K562 (cell line): ENCODE measurements around the gene SLC26A8. TPM values are rescaled to one million over a fixed set of nuclear protein-coding genes. Genes with fewer than 3 reads are reported as not detected.
A peak's percentile ranks its signal among the peaks of the same experiment; 100 is the strongest.

Experiments used
- ELF2 ChIP-seq: fragments of 250-450 bp; sonication (Bioruptor Pico); IDR thresholded peaks from 2 replicates; pipeline ENCODE4 v1.5.0; 2021; ENCODE audit warnings: mild to moderate bottlenecking
- ELF4 ChIP-seq: fragments of 450-650 bp; formaldehyde crosslinking; IDR thresholded peaks from 2 replicates; pipeline ENCODE4 v1.4.0; 2022; ENCODE audit warnings: missing genetic modification characterization
- FOXK1 ChIP-seq: sonication (generic); formaldehyde crosslinking; IDR thresholded peaks from 2 replicates; pipeline ENCODE4 v1.8.0; 2022; ENCODE audit warnings: missing genetic modification reagents, mild to moderate bottlenecking, borderline replicate concordance
- HDAC3 ChIP-seq: fragments of 450-650 bp; IDR thresholded peaks from 2 replicates; pipeline ENCODE4 v1.6.1; 2018; ENCODE audit warnings: borderline replicate concordance, mild to moderate bottlenecking, moderate library complexity; ENCODE audit not compliant: partially characterized antibody
- IRF2 ChIP-seq: sonication (generic); formaldehyde crosslinking; IDR thresholded peaks from 2 replicates; pipeline ENCODE4 v1.8.1; 2022; ENCODE audit warnings: mild to moderate bottlenecking, missing genetic modification reagents
- MAZ ChIP-seq, 2 experiments: fragments of 450-650 bp in 1 of 2; sonication (generic) in 1 of 2; formaldehyde crosslinking; IDR thresholded peaks in 1 of 2; conservative IDR thresholded peaks in 1 of 2; 2 replicates each; pipeline versions ENCODE4 v1.4.0 to v1.5.0; 2020; ENCODE audit warnings: mild to moderate bottlenecking in 1 of 2, missing genetic modification reagents in 1 of 2
- POLR2G ChIP-seq: fragments of 200-400 bp; formaldehyde crosslinking; IDR thresholded peaks from 2 replicates; pipeline ENCODE4 v1.6.1; 2017; ENCODE audit warnings: low read depth, mild to moderate bottlenecking, antibody characterized with exemption, low read length, moderate library complexity
- TSC22D4 ChIP-seq: fragments of 450-650 bp; IDR thresholded peaks from 2 replicates; pipeline ENCODE4 v1.6.1; 2016; ENCODE audit warnings: missing genetic modification characterization, missing biosample characterization, control low read depth
- ZNF778 ChIP-seq: fragments of 450-650 bp; formaldehyde crosslinking; IDR thresholded peaks from 2 replicates; pipeline ENCODE4 v1.4.0; 2020; ENCODE audit warnings: mild to moderate bottlenecking, moderate library complexity
- polyA plus RNA-seq, 8 experiments: library from polyadenylated mRNA; depleted of rRNA in 4 of 8; stranded (reverse) in 5 of 8; unstranded in 3 of 8; fragments of >200 nt; fragmentation: Nextera tagmentation in 2 of 8; fragmentation: Illumina TruSeq in 1 of 8; extraction: Ambion mirVana in 2 of 8; extraction: Trizol in 1 of 8; gene quantifications; 2 replicates each; pipeline versions ENCODE4 v1.2.1 to v1.2.3, GENCODE V29; 2011 to 2014; ENCODE audit warnings: inconsistent platforms in 1 of 8, missing spikeins in 1 of 8
- total RNA-seq, 7 experiments: library from RNA; depleted of rRNA in 6 of 7; stranded (reverse); fragments of >200 nt in 6 of 7; fragmentation: Illumina TruSeq in 2 of 7; extraction: Trizol in 2 of 7; gene quantifications; 2 replicates each; pipeline versions ENCODE4 v1.2.1 to v1.2.3, GENCODE V29; 2011 to 2021; ENCODE audit warnings: low replicate concordance in 1 of 7
- TF ChIP-seq, protein P1 (sequence below): fragments of 450-650 bp; IDR thresholded peaks from 2 replicates; pipeline ENCODE4 v1.6.1; 2016; ENCODE audit warnings: mild to moderate bottlenecking
- TF ChIP-seq, protein P2 (sequence below): fragments of 450-650 bp; conservative IDR thresholded peaks from 2 replicates; pipeline ENCODE4 v1.6.1; 2016; ENCODE audit warnings: missing genetic modification characterization, low read depth, mild to moderate bottlenecking, control low read depth, missing compliant biosample characterization
- TF ChIP-seq, protein P3 (sequence below): fragments of 450-650 bp; IDR thresholded peaks from 2 replicates; pipeline ENCODE4 v1.6.1; 2016; ENCODE audit warnings: mild to moderate bottlenecking, moderate library complexity

SLC26A8 gene
- total and polyA plus RNA-seq, 9 of the 15 experiments (the other 6 are each of a cell fraction or from before 2014, with no cell fraction given) = not detected

DNA sequence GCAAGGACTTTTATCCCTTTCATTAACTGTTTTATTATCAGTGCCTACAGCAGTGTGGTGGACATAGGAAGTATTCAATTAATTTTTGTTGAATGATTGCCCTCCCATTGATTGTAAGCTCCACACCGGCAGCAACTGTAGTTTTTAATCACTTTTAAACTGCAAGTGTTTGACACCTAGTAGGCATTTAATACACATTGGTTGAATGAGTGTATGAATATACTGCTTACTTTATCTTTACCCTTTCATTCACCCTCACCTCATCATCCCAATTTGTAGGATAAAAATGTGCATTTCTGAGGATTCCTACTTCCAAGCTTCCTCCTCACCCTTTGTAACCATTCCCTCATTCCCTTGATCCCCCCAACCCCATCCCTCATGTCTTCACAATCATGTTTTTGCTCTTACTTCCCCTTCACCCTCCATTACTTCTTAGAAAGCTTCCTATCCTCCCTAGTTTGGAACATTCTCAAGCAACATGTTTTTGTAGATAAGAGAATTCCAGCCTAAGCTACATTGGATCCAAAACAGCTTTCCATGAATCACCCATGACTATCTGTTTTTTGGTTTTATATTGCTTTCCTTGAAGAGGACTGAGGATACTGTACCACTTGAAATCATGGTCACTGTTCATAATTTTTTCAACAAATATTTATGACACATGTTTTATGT is 955 bp upstream of the SLC26A8 start (continued):
- TF ChIP-seq, protein P1, sequence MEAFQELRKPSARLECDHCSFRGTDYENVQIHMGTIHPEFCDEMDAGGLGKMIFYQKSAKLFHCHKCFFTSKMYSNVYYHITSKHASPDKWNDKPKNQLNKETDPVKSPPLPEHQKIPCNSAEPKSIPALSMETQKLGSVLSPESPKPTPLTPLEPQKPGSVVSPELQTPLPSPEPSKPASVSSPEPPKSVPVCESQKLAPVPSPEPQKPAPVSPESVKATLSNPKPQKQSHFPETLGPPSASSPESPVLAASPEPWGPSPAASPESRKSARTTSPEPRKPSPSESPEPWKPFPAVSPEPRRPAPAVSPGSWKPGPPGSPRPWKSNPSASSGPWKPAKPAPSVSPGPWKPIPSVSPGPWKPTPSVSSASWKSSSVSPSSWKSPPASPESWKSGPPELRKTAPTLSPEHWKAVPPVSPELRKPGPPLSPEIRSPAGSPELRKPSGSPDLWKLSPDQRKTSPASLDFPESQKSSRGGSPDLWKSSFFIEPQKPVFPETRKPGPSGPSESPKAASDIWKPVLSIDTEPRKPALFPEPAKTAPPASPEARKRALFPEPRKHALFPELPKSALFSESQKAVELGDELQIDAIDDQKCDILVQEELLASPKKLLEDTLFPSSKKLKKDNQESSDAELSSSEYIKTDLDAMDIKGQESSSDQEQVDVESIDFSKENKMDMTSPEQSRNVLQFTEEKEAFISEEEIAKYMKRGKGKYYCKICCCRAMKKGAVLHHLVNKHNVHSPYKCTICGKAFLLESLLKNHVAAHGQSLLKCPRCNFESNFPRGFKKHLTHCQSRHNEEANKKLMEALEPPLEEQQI = peak; percentile 56; the same call in 1 of the 2 replicates
- TF ChIP-seq MAZ (CRISPR knock-in tag; conservative IDR thresholded peaks at IDR 0.05 in 1 of 2, IDR thresholded peaks at IDR 0.05 in 1 of 2) (peak in 1 of 2 experiments; percentile 69; a peak in 1 of 4 replicates), IRF2 (CRISPR knock-in tag) (no peak), FOXK1 (CRISPR knock-in tag) (no peak), ELF2 (CRISPR knock-in tag) (no peak), TSC22D4 (no peak), POLR2G (no peak), ZNF778 (CRISPR knock-in tag) (no peak), HDAC3 (peak; percentile 67), ELF4 (CRISPR knock-in tag) (peak; percentile 97)
- TF ChIP-seq, protein P2, sequence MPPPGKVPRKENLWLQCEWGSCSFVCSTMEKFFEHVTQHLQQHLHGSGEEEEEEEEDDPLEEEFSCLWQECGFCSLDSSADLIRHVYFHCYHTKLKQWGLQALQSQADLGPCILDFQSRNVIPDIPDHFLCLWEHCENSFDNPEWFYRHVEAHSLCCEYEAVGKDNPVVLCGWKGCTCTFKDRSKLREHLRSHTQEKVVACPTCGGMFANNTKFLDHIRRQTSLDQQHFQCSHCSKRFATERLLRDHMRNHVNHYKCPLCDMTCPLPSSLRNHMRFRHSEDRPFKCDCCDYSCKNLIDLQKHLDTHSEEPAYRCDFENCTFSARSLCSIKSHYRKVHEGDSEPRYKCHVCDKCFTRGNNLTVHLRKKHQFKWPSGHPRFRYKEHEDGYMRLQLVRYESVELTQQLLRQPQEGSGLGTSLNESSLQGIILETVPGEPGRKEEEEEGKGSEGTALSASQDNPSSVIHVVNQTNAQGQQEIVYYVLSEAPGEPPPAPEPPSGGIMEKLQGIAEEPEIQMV (tag) = no peak
- TF ChIP-seq, protein P3, sequence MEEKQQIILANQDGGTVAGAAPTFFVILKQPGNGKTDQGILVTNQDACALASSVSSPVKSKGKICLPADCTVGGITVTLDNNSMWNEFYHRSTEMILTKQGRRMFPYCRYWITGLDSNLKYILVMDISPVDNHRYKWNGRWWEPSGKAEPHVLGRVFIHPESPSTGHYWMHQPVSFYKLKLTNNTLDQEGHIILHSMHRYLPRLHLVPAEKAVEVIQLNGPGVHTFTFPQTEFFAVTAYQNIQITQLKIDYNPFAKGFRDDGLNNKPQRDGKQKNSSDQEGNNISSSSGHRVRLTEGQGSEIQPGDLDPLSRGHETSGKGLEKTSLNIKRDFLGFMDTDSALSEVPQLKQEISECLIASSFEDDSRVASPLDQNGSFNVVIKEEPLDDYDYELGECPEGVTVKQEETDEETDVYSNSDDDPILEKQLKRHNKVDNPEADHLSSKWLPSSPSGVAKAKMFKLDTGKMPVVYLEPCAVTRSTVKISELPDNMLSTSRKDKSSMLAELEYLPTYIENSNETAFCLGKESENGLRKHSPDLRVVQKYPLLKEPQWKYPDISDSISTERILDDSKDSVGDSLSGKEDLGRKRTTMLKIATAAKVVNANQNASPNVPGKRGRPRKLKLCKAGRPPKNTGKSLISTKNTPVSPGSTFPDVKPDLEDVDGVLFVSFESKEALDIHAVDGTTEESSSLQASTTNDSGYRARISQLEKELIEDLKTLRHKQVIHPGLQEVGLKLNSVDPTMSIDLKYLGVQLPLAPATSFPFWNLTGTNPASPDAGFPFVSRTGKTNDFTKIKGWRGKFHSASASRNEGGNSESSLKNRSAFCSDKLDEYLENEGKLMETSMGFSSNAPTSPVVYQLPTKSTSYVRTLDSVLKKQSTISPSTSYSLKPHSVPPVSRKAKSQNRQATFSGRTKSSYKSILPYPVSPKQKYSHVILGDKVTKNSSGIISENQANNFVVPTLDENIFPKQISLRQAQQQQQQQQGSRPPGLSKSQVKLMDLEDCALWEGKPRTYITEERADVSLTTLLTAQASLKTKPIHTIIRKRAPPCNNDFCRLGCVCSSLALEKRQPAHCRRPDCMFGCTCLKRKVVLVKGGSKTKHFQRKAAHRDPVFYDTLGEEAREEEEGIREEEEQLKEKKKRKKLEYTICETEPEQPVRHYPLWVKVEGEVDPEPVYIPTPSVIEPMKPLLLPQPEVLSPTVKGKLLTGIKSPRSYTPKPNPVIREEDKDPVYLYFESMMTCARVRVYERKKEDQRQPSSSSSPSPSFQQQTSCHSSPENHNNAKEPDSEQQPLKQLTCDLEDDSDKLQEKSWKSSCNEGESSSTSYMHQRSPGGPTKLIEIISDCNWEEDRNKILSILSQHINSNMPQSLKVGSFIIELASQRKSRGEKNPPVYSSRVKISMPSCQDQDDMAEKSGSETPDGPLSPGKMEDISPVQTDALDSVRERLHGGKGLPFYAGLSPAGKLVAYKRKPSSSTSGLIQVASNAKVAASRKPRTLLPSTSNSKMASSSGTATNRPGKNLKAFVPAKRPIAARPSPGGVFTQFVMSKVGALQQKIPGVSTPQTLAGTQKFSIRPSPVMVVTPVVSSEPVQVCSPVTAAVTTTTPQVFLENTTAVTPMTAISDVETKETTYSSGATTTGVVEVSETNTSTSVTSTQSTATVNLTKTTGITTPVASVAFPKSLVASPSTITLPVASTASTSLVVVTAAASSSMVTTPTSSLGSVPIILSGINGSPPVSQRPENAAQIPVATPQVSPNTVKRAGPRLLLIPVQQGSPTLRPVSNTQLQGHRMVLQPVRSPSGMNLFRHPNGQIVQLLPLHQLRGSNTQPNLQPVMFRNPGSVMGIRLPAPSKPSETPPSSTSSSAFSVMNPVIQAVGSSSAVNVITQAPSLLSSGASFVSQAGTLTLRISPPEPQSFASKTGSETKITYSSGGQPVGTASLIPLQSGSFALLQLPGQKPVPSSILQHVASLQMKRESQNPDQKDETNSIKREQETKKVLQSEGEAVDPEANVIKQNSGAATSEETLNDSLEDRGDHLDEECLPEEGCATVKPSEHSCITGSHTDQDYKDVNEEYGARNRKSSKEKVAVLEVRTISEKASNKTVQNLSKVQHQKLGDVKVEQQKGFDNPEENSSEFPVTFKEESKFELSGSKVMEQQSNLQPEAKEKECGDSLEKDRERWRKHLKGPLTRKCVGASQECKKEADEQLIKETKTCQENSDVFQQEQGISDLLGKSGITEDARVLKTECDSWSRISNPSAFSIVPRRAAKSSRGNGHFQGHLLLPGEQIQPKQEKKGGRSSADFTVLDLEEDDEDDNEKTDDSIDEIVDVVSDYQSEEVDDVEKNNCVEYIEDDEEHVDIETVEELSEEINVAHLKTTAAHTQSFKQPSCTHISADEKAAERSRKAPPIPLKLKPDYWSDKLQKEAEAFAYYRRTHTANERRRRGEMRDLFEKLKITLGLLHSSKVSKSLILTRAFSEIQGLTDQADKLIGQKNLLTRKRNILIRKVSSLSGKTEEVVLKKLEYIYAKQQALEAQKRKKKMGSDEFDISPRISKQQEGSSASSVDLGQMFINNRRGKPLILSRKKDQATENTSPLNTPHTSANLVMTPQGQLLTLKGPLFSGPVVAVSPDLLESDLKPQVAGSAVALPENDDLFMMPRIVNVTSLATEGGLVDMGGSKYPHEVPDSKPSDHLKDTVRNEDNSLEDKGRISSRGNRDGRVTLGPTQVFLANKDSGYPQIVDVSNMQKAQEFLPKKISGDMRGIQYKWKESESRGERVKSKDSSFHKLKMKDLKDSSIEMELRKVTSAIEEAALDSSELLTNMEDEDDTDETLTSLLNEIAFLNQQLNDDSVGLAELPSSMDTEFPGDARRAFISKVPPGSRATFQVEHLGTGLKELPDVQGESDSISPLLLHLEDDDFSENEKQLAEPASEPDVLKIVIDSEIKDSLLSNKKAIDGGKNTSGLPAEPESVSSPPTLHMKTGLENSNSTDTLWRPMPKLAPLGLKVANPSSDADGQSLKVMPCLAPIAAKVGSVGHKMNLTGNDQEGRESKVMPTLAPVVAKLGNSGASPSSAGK = no peak
